DOHH2 (cell line): ENCODE data around the gene USH1C.

ENCODE experiments used
- H3F3A ChIP-seq: fragments of 200-600 bp; sonication (generic), shearing (Covaris generic); 2 replicates; pipeline ENCODE4 v1.6.0; 2016; ENCODE audit warnings: antibody characterized with exemption, mild to moderate bottlenecking; ENCODE audit not compliant: control insufficient read depth, insufficient read depth
- H3K27ac ChIP-seq: fragments of 200-600 bp; sonication (generic); 2 replicates; pipeline ENCODE4 v1.5.1; 2014; ENCODE audit warnings: low read depth, mild to moderate bottlenecking, low read length, moderate library complexity
- H3K27me3 ChIP-seq: fragments of 200-600 bp; sonication (generic); 2 replicates; pipeline ENCODE4 v1.6.1; 2014; ENCODE audit warnings: mild to moderate bottlenecking, low read length, mixed read lengths; ENCODE audit not compliant: control insufficient read depth
- H3K36me3 ChIP-seq: fragments of 200-600 bp; sonication (generic); 2 replicates; pipeline ENCODE4 v1.6.1; 2014; ENCODE audit warnings: mild to moderate bottlenecking, low read length, moderate library complexity, mixed read lengths; ENCODE audit not compliant: control insufficient read depth
- H3K4me1 ChIP-seq: fragments of 200-600 bp; sonication (generic); 2 replicates; pipeline ENCODE4 v1.6.1; 2014; ENCODE audit warnings: mild to moderate bottlenecking, low read length, mixed read lengths; ENCODE audit not compliant: control insufficient read depth
- H3K4me2 ChIP-seq: fragments of 200-600 bp; sonication (generic); 2 replicates; pipeline ENCODE4 v1.6.0; 2014; ENCODE audit warnings: mild to moderate bottlenecking, low read length, moderate library complexity
- H3K4me3 ChIP-seq: fragments of 200-600 bp; sonication (generic); 2 replicates; pipeline ENCODE4 v1.5.1; 2014; ENCODE audit warnings: mild to moderate bottlenecking, low read length, mixed read lengths
- H3K79me2 ChIP-seq: fragments of 200-600 bp; sonication (generic); 2 replicates; pipeline ENCODE4 v1.6.1; 2014; ENCODE audit warnings: mild to moderate bottlenecking, low read length, mixed read lengths; ENCODE audit not compliant: control insufficient read depth
- H3K9me2 ChIP-seq: fragments of 200-600 bp; sonication (generic); replicated peaks from 2 replicates; pipeline ENCODE4 v1.6.1; 2014; ENCODE audit warnings: mild to moderate bottlenecking, low read length, mixed read lengths; ENCODE audit not compliant: control insufficient read depth
- H3K9me3 ChIP-seq: fragments of 200-600 bp; sonication (generic); 2 replicates; pipeline ENCODE4 v1.6.1; 2014; ENCODE audit warnings: antibody characterized with exemption, low read length, mixed read lengths; ENCODE audit not compliant: control insufficient read depth, insufficient read depth
- H4K20me1 ChIP-seq: fragments of 200-600 bp; sonication (generic); 2 replicates; pipeline ENCODE4 v1.6.0; 2014; ENCODE audit warnings: low read depth, mild to moderate bottlenecking, antibody characterized with exemption, low read length, moderate library complexity; ENCODE audit not compliant: control insufficient read depth, insufficient read depth
- CTCF ChIP-seq: fragments of 200-600 bp; sonication (generic); IDR thresholded peaks from one replicate; pipeline ENCODE4 v1.5.1; 2014; ENCODE audit warnings: antibody characterized with exemption, mild to moderate bottlenecking, low read depth, low read length; ENCODE audit not compliant: poor library complexity, severe bottlenecking
- EZH2phosphoT487 ChIP-seq: fragments of 200-600 bp; sonication (generic); IDR thresholded peaks from 2 replicates; pipeline ENCODE4 v1.6.1; 2017; ENCODE audit warnings: borderline replicate concordance, mild to moderate bottlenecking, antibody characterized with exemption, low read length, moderate library complexity, mixed read lengths

Gene USH1C

GRCh38 chr11:17551347-17552040 is 7.3 kb upstream of the USH1C start:
- Histone ChIP-seq H3K9me2 (no peaks in the 10 kb centered on the region), H3K79me2 (no peaks in the 10 kb centered on the region), H3F3A (no peaks in the 10 kb centered on the region), H3K27ac (no peak overlapping the region), H3K4me2 (no peak overlapping the region), H3K4me1 (no peaks in the 10 kb centered on the region), H3K9me3 (no peaks in the 10 kb centered on the region), H3K4me3 (no peak overlapping the region), H3K36me3 (no peaks in the 10 kb centered on the region), H3K27me3 (peaks cover 2% of the 10 kb centered on the region; the same call in 1 of the 2 replicates), H4K20me1 (no peaks in the 10 kb centered on the region)
- TF ChIP-seq EZH2phosphoT487 (no peak), CTCF (no peak)

- Histone ChIP-seq H4K20me1 (no peaks in the 10 kb centered on the region), H3K4me2 (no peak overlapping the region), H3K4me1 (no peaks in the 10 kb centered on the region), H3K79me2 (no peaks in the 10 kb centered on the region), H3K9me3 (no peaks in the 10 kb centered on the region), H3K9me2 (no peaks in the 10 kb centered on the region), H3F3A (no peaks in the 10 kb centered on the region), H3K27me3 (peaks cover 2% of the 10 kb centered on the region; the same call in 1 of the 2 replicates), H3K27ac (no peak overlapping the region), H3K36me3 (no peaks in the 10 kb centered on the region), H3K4me3 (no peak overlapping the region)
- TF ChIP-seq CTCF (no peak), EZH2phosphoT487 (no peak)
Observed at GRCh38 chr11:17550450-17551346, 6.5 kb upstream of the USH1C start.

- H3K27ac ChIP-seq, result no peak overlapping the region
- TF ChIP-seq EZH2phosphoT487 (no peak), CTCF (no peak)
- H3F3A ChIP-seq, result no peaks in the 10 kb centered on the region
- H3K4me3 ChIP-seq, result no peak overlapping the region
- H3K36me3 ChIP-seq, result no peaks in the 10 kb centered on the region
- no peaks in the 10 kb centered on the region for H3K9me3 ChIP-seq
- no peaks in the 10 kb centered on the region for H4K20me1 ChIP-seq
- H3K4me1 ChIP-seq, result no peaks in the 10 kb centered on the region
- H3K79me2 ChIP-seq, result no peaks in the 10 kb centered on the region
- H3K27me3 ChIP-seq, result peaks cover 2% of the 10 kb centered on the region; the same call in 1 of the 2 replicates
- H3K9me2 ChIP-seq, result no peaks in the 10 kb centered on the region
- H3K4me2 ChIP-seq, result no peak overlapping the region
Observed at GRCh38 chr11:17548444-17548843, 4.2 kb upstream of the USH1C start.
